GM06990 (cell line): ENCODE data around the gene COPRS.

ENCODE experiments used
- DNase-seq: peaks from one replicate; pipeline ENCODE4 v3.0.0-alpha.2; 2011; ENCODE audit not compliant: insufficient read length; ENCODE audit errors: extremely low read depth
- H3K27me3 ChIP-seq: replicated peaks from 2 replicates; pipeline ENCODE4 v1.6.0; 2011; ENCODE audit warnings: low read length; ENCODE audit not compliant: control insufficient read depth, insufficient read depth
- H3K36me3 ChIP-seq: 2 replicates; pipeline ENCODE4 v1.5.1; 2011; ENCODE audit warnings: low read length; ENCODE audit not compliant: control insufficient read depth, insufficient read depth
- H3K4me3 ChIP-seq: replicated peaks from 2 replicates; pipeline ENCODE4 v1.5.1; 2011; ENCODE audit warnings: low read depth, mild to moderate bottlenecking, control low read depth, low read length
- TF ChIP-seq, protein P1 (sequence below): IDR thresholded peaks from 2 replicates; pipeline ENCODE4 v1.5.1; 2011; ENCODE audit warnings: low read length, control low read depth, mild to moderate bottlenecking, inconsistent platforms; ENCODE audit not compliant: insufficient read depth, poor library complexity, severe bottlenecking

COPRS gene

DNA sequence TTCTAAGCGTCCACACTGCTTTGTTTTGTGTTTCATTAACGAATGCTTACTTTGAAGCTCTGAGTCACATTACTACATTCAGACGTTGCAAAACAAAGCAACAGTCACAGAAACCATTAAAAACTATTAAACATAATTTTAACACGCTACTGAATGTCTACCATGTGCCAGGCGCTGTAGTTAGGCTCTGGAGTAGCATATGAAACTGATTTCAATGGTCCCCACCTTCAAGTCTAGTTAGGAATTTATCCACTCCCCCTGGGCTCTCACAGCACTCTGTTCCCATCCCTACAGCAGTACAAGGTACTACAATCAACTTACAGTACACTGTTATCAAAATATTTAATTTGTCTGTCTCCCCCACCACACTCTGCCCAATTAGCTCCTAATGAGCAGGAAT lies 41.8 kb upstream of the COPRS start:
- DNase-seq: no peak
- no peaks in the 10 kb centered on the region for H3K27me3 ChIP-seq
- TF ChIP-seq, protein P1, sequence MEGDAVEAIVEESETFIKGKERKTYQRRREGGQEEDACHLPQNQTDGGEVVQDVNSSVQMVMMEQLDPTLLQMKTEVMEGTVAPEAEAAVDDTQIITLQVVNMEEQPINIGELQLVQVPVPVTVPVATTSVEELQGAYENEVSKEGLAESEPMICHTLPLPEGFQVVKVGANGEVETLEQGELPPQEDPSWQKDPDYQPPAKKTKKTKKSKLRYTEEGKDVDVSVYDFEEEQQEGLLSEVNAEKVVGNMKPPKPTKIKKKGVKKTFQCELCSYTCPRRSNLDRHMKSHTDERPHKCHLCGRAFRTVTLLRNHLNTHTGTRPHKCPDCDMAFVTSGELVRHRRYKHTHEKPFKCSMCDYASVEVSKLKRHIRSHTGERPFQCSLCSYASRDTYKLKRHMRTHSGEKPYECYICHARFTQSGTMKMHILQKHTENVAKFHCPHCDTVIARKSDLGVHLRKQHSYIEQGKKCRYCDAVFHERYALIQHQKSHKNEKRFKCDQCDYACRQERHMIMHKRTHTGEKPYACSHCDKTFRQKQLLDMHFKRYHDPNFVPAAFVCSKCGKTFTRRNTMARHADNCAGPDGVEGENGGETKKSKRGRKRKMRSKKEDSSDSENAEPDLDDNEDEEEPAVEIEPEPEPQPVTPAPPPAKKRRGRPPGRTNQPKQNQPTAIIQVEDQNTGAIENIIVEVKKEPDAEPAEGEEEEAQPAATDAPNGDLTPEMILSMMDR: no peak

DNA sequence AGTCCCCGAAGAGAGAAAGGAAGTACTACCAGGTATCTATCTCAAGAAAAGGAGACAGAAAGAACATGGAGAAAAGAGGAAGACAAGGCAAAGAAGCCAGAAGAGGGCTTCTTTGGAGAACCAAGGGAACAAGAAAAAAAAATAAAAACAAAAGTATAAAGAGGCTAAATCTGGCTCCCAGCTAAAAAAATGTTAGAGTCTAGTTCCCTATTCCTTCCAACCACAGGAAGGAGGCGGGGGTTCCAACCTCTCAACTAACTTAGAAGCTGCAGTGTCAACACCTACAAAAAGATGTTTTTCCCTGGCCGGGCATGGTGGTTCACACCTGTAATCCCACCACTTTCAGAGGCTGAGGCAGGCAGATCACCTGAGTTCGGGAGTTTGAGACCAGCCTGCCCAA lies 29.1 kb upstream of the COPRS start:
- H3K4me3 ChIP-seq: no peak overlapping the region
- no peak for DNase-seq
- H3K36me3 ChIP-seq: peaks cover 7% of the 10 kb centered on the region
- TF ChIP-seq, protein P1: no peak
- H3K27me3 ChIP-seq: no peaks in the 10 kb centered on the region

More for the DNA sequence above, 41.8 kb upstream of the COPRS start:
- peak overlapping the region; percentile 76 for H3K4me3 ChIP-seq
- H3K36me3 ChIP-seq: peaks cover 8% of the 10 kb centered on the region

DNA sequence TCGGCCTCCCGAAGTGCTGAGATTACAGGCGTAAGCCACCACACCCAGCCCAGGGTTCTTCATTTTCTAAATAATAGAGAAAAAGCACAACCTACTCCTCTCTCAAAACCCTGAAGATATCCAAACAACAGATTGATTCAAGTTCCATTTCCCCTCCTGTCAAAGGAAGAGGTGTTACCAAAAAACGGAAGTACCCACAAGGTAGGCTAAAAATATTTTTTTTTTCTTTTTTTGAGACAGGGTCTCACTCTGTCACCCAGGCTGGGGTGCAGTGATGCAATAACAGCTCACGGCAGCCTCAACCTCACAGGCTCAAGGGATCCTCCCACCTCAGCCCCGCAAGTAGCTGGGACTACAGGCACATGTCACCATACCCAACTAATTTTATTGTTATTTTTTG lies 23.5 kb upstream of the COPRS start:
- no peak overlapping the region for H3K4me3 ChIP-seq
- no peak for DNase-seq
- TF ChIP-seq, protein P1: no peak
- peaks cover 13% of the 10 kb centered on the region for H3K36me3 ChIP-seq
- no peaks in the 10 kb centered on the region for H3K27me3 ChIP-seq

DNA sequence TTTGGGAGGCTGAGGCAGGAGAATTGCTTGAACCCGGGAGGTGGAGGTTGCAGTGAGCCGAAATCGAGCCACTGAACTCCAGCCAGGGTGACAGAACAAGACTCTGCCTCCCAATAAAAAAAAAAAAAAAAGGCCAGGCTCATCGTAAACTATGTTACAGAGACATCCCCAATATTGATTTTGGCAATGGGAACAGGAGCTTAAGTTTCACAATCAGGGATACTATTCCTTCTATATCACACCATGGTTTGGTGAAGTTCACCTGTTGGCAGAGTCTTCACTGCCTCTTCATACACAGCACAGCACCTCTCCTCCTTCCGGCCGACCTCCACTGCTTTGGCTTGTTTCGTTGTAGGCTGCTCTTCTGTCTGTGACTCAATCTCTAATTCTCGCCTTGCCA lies 21.3 kb upstream of the COPRS start:
- H3K36me3 ChIP-seq: peaks cover 17% of the 10 kb centered on the region
- H3K27me3 ChIP-seq: no peaks in the 10 kb centered on the region
- TF ChIP-seq, protein P1: no peak
- DNase-seq: no peak
- no peak overlapping the region for H3K4me3 ChIP-seq

DNA sequence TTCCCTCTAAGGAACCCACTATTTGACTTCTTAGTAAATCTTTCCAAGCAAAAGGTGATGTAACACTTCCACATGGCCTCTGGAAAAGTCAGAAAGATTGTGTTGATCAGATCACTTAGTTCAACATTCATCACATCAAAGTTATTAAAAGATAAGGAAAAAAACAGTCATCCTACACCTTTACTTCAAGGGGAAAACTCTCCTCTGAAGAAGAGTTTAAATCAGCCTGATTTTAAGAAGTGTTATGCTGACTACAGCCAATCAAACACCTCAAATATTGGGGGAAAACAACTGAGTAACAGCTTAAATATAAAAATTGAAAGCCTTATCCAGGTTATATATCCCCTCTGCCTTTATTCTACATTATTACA lies 19.6 kb upstream of the COPRS start:
- H3K4me3 ChIP-seq: no peak overlapping the region
- no peak for DNase-seq
- peaks cover 17% of the 10 kb centered on the region for H3K36me3 ChIP-seq
- TF ChIP-seq, protein P1: no peak
- H3K27me3 ChIP-seq: no peaks in the 10 kb centered on the region

DNA sequence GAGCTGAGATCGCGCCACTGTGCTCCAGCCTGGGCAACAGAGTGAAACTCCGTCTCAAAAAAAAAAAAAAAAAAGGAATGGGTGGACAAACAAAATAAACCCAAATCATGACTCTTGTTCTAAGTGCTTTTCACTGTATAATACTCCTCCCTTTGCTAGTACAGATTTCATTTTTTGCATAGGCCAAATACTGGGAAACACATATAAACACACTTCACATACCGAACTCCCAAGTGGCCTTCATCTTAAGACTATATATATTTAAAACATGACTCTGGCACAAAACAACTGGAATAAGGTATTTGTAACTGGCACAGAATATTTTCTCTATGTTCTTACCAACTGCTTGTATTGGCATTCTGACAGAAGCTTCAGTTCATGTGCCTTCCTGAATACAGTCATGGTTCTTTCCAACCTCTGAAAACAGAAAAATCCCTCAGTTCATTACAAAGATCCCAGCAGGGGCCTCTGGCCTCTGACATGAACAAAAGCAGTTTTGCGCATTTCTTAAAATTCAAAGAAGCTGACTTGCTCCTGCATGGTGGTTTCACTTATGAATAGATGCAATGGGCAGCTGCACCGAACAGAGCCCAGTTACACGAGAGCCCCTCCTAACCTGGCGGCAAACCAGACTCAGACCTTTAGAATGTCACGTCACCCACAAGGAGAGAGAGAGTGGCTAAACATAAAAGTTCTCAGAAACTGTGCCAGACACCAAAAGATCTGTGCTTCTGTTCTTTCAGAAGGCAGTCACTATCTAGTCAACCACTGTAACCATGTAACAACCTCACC lies 19.1 kb upstream of the COPRS start:
- no peaks in the 10 kb centered on the region for H3K27me3 ChIP-seq
- H3K36me3 ChIP-seq: peaks cover 17% of the 10 kb centered on the region
- TF ChIP-seq, protein P1: no peak
- H3K4me3 ChIP-seq: no peak overlapping the region
- no peak for DNase-seq
